Naive thymus-derived CD4-positive, alpha-beta T cell (primary cell): Measurements from ENCODE around the gene CCT2. TPM values are rescaled to one million over a fixed set of nuclear protein-coding genes. Genes with fewer than 3 reads are reported as not detected.

Experiments
- ATAC-seq: fragments of 150-1000 bp; cut with Tn5 transposase; 2 replicates; pipeline ENCODE4 v1.10.0; 2021; ENCODE audit warnings: mild to moderate bottlenecking, moderate library complexity
- CTCF ChIA-PET: fragments of 350-600 bp; sonication (Branson Sonifier 250); formaldehyde crosslinking; loops from one replicate; lab custom pipeline; 2021; ENCODE audit warnings: antibody characterized with exemption; lab: Charles Lee
- POLR2A ChIA-PET: fragments of 350-600 bp; sonication (Branson Sonifier 250); formaldehyde crosslinking; loops from one replicate; lab custom pipeline; 2021; ENCODE audit warnings: antibody characterized with exemption, inconsistent platforms; lab: Charles Lee
- DNase-seq, 9 donors: peaks; one replicate each; pipeline versions ENCODE4 v3.0.0 to v3.0.0-alpha.2; 2020 to 2022; ENCODE audit warnings: mixed read lengths in 1 of 9
- H3K27ac ChIP-seq: one replicate; pipeline ENCODE4 v1.7.0; 2013; ENCODE audit warnings: mild to moderate bottlenecking, low read depth, low read length, moderate library complexity
- H3K27me3 ChIP-seq, 2 donors: one replicate each; pipeline ENCODE4 v1.7.0; 2013; ENCODE audit warnings: low read length in 2 of 2, mild to moderate bottlenecking in 2 of 2, moderate library complexity in 2 of 2; ENCODE audit not compliant: control insufficient read depth in 2 of 2, insufficient read depth in 2 of 2
- H3K36me3 ChIP-seq, 3 experiments: 1 replicate in 2 of 3; 2 replicates in 1 of 3; pipeline ENCODE4 v1.7.0; 2013; ENCODE audit warnings: low read length in 3 of 3, mild to moderate bottlenecking in 3 of 3, moderate library complexity in 1 of 3; ENCODE audit not compliant: insufficient read depth in 3 of 3, control insufficient read depth in 2 of 3
- H3K4me1 ChIP-seq, 2 donors: one replicate each; pipeline ENCODE4 v1.7.0; 2013; ENCODE audit warnings: low read length in 2 of 2, mild to moderate bottlenecking in 2 of 2, moderate library complexity in 1 of 2; ENCODE audit not compliant: control insufficient read depth in 2 of 2, insufficient read depth in 2 of 2
- H3K4me3 ChIP-seq: 2 replicates; pipeline ENCODE4 v1.7.0; 2013; ENCODE audit warnings: mild to moderate bottlenecking, low read length
- H3K9me3 ChIP-seq, 3 experiments: 1 replicate in 2 of 3; 2 replicates in 1 of 3; pipeline ENCODE4 v1.7.0; 2013; ENCODE audit warnings: low read length in 3 of 3; ENCODE audit not compliant: control insufficient read depth in 2 of 3
- H3K27ac Mint-ChIP-seq, 9 donors: one replicate each; pipeline ENCODE4 v1.8.0; 2020 to 2022; ENCODE audit warnings: mixed read lengths in 9 of 9, mild to moderate bottlenecking in 8 of 9, moderate library complexity in 5 of 9, inconsistent platforms in 2 of 9
- H3K27me3 Mint-ChIP-seq, 5 donors: one replicate each; pipeline ENCODE4 v1.8.0; 2021 to 2022; ENCODE audit warnings: mixed read lengths in 5 of 5, mild to moderate bottlenecking in 1 of 5
- H3K36me3 Mint-ChIP-seq, 5 donors: one replicate each; pipeline ENCODE4 v1.8.0; 2020 to 2022; ENCODE audit warnings: mixed read lengths in 5 of 5, mild to moderate bottlenecking in 3 of 5, inconsistent platforms in 1 of 5
- H3K4me1 Mint-ChIP-seq, 7 donors: one replicate each; pipeline ENCODE4 v1.8.0; 2020 to 2022; ENCODE audit warnings: mixed read lengths in 7 of 7, mild to moderate bottlenecking in 3 of 7, inconsistent platforms in 1 of 7
- H3K4me3 Mint-ChIP-seq, 10 donors: one replicate each; pipeline ENCODE4 v1.8.0; 2020 to 2022; ENCODE audit warnings: mild to moderate bottlenecking in 10 of 10, mixed read lengths in 10 of 10, moderate library complexity in 6 of 10, inconsistent platforms in 2 of 10
- H3K9me3 Mint-ChIP-seq, 11 donors: one replicate each; pipeline ENCODE4 v1.8.0; 2020 to 2022; ENCODE audit warnings: mixed read lengths in 11 of 11, mild to moderate bottlenecking in 4 of 11, inconsistent platforms in 1 of 11, moderate library complexity in 1 of 11
- intact Hi-C, 2 donors: fragments of 100-400 bp; cut with micrococcal nuclease; formaldehyde crosslinking; loops; one replicate each; pipeline ENCODE4 v1.15.1; 2023
- polyA plus RNA-seq, 2 donors: library from polyadenylated mRNA; unstranded; fragments of 300-500 nt; fragmentation: Illumina TruSeq; gene quantifications; one replicate each; pipeline ENCODE4 v1.2.3, GENCODE V29; 2021
- total RNA-seq, 6 experiments: library from RNA in 5 of 6; stranded (reverse) in 5 of 6; gene quantifications; 1 replicate in 5 of 6; 2 replicates in 1 of 6; pipeline ENCODE4 v1.2.3 and lab custom pipeline; 2021 to 2026

The CCT2 gene
- total and polyA plus RNA-seq, 7 experiments from 2014 or later = 106 to 200 (median 156) TPM

DNA sequence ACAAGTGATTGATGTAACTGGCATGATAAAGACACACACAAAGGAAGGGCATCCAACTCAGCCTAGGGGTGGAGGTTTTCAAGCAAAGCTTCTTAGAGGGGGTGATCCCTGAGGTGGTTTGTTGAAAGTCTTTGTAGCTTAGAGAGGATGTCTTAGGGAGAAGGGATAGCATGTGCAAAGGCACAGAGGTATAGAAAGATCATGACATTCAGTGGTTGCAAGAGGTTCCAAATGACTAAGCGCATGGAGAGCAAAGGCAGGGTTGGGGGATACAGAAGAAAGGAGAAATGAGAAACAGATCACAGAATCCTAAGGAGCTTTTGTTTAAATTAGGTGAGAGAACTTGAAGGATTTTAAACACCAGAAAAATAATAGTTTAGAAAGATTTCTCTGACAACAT is 5.2 kb upstream of the CCT2 start:
- POLR2A ChIA-PET = no interaction called here
- ATAC-seq = no peak
- H3K27me3 Mint-ChIP-seq = no peaks in the 10 kb centered on the region
- H3K4me3 ChIP-seq = no peak overlapping the region
- H3K4me1 Mint-ChIP-seq = peaks cover 0 to 8% (median 2%) of the 10 kb centered on the region in 7 donors
- CTCF ChIA-PET = interaction anchor here (1.4 to 1.6 kb wide), 2 partner anchors 9 to 289 kb away, joined by 4 to 5 read pairs; no protein-coding TSS in a partner anchor
- H3K4me3 Mint-ChIP-seq = no peak overlapping the region
- H3K4me1 ChIP-seq = peaks cover 0 to 4% of the 10 kb centered on the region in 2 donors
- no peaks in the 10 kb centered on the region for H3K9me3 ChIP-seq
- no peak overlapping the region for H3K27ac ChIP-seq
- no peaks in the 10 kb centered on the region for H3K9me3 Mint-ChIP-seq
- no peaks in the 10 kb centered on the region for H3K27me3 ChIP-seq
- peak overlapping the region in 2 of 9 donors; percentile 16 to 26 for H3K27ac Mint-ChIP-seq
- intact Hi-C loops = loop anchor here (10.0 kb wide), 1 partner anchor 785 kb away; the partner anchor contains the start of gene KCNMB4 (in 2 of the 2)
- no peak for DNase-seq
- H3K36me3 ChIP-seq = peaks cover 0 to 5% (median 0%) of the 10 kb centered on the region in 3 experiments
- H3K36me3 Mint-ChIP-seq = peaks cover 0 to 1% (median 0%) of the 10 kb centered on the region in 5 donors

DNA sequence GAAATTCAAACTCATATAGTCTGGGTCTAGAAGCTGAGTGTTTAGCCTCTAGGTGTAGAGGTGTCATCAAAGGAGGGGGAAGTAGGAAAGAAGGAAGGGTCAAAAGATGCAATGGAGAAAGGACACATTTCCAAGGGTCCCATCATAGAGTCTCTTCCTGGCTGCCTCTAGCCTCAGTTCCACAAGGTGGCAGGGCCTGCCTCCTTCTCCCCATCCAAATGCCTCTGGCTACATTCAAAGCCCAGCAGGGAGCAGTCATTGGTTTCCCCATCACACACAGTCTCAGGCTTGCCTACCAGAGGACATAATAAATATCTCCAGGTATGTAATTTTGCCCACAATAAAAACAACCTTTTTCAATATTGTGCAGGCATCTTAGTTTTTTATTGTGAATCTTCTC is 2.1 kb upstream of the CCT2 start:
- ChIA-PET POLR2A (interaction anchor here (1.0 to 1.4 kb wide), 2 partner anchors 252 to 253 kb away, joined by 4 read pairs; no protein-coding TSS in a partner anchor), CTCF (interaction anchor here (1.2 kb wide), 1 partner anchor 12 kb away, joined by 4 read pairs; no protein-coding TSS in a partner anchor)
- Histone ChIP-seq H3K27me3 (no peaks in the 10 kb centered on the region), H3K27ac (no peak overlapping the region), H3K4me3 (no peak overlapping the region), H3K36me3 (peaks cover 5 to 15% (median 7%) of the 10 kb centered on the region in 3 experiments), H3K9me3 (no peaks in the 10 kb centered on the region), H3K4me1 (peaks cover 7 to 11% of the 10 kb centered on the region in 2 donors)
- H3K36me3 Mint-ChIP-seq = peaks cover 0 to 7% (median under 1%) of the 10 kb centered on the region in 5 donors
- intact Hi-C loops = loop anchor here (10.0 kb wide), 1 partner anchor 782 kb away; the partner anchor contains the start of gene KCNMB4 (in 2 of the 2)
- no peaks in the 10 kb centered on the region for H3K9me3 Mint-ChIP-seq
- DNase-seq = no peak
- peak overlapping the region in 1 of 9 donors; percentile 73 for H3K27ac Mint-ChIP-seq
- no peak for ATAC-seq
- H3K27me3 Mint-ChIP-seq = no peaks in the 10 kb centered on the region
- peaks cover 0 to 24% (median 14%) of the 10 kb centered on the region in 7 donors for H3K4me1 Mint-ChIP-seq
- peak overlapping the region in 1 of 10 donors; percentile 12 for H3K4me3 Mint-ChIP-seq

DNA sequence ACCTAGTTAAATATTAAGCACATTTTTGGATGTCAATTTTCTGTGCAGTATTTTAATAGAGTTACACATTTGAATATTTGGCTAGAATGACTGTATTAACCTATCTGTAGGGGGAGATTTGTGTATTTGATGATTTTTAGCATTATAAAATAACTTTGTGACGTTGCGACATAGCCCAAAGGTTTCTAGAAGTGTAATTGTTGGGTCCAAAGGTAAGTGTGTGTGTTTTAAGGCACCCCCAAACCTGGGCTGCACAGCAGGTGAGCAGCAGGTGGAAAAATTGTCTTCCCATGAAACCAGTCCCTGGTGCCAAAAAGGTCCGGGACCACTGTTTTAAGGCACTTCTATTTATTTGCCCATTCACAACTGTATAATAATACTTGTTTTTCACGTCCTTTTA is 3.3 kb downstream of the CCT2 start:
- CTCF ChIA-PET = no interaction called here
- intact Hi-C loops = loop anchor here (5.0 to 10.0 kb wide), 3 partner anchors 436 to 776 kb away; partner anchors contain the start of genes KCNMB4 (in 2 of the 2) and CNOT2 (in 1 of the 2)
- Mint-ChIP-seq H3K27ac (no peak overlapping the region), H3K4me3 (no peak overlapping the region), H3K36me3 (peaks cover 13 to 38% (median 24%) of the 10 kb centered on the region in 5 donors), H3K9me3 (no peaks in the 10 kb centered on the region), H3K4me1 (peaks cover 6 to 29% (median 17%) of the 10 kb centered on the region in 7 donors), H3K27me3 (no peaks in the 10 kb centered on the region)
- DNase-seq (no peak), ATAC-seq (no peak)
- H3K36me3 ChIP-seq = peaks cover 18 to 68% (median 35%) of the 10 kb centered on the region in 3 experiments
- POLR2A ChIA-PET = no interaction called here
- peaks cover 7 to 11% of the 10 kb centered on the region in 2 donors for H3K4me1 ChIP-seq
- no peaks in the 10 kb centered on the region for H3K27me3 ChIP-seq
- H3K27ac ChIP-seq = no peak overlapping the region
- no peak overlapping the region for H3K4me3 ChIP-seq
- no peaks in the 10 kb centered on the region for H3K9me3 ChIP-seq

DNA sequence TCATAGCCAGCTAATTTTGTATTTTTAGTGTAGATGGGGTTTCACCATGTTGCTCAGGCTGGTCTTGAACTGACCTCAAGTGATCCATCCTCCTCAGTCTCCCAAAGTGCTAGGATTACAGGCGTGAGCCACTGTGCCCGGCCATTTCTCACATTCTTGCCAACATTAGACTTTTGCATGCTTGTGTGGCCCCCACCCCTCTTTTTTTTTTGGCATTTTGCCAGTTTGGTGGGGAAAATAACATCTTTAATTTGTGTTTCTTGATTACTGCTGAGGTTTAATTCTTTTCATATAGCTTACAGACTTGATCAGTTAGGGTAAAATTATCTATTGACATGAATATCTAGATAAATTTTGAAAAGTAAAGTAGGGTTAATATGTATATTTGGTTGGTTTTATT is 3.8 kb downstream of the CCT2 start:
- Histone ChIP-seq H3K27ac (no peak overlapping the region), H3K36me3 (peaks cover 23 to 73% (median 41%) of the 10 kb centered on the region in 3 experiments), H3K27me3 (no peaks in the 10 kb centered on the region), H3K9me3 (no peaks in the 10 kb centered on the region), H3K4me1 (peaks cover 7 to 11% of the 10 kb centered on the region in 2 donors), H3K4me3 (no peak overlapping the region)
- intact Hi-C loops = loop anchor here (5.0 to 10.0 kb wide), 3 partner anchors 437 to 776 kb away; partner anchors contain the start of genes KCNMB4 (in 2 of the 2) and CNOT2 (in 1 of the 2)
- Mint-ChIP-seq H3K4me3 (no peak overlapping the region), H3K4me1 (peaks cover 6 to 29% (median 17%) of the 10 kb centered on the region in 7 donors), H3K27me3 (no peaks in the 10 kb centered on the region), H3K9me3 (no peaks in the 10 kb centered on the region), H3K36me3 (peaks cover 13 to 43% (median 24%) of the 10 kb centered on the region in 5 donors), H3K27ac (peak overlapping the region in 1 of 9 donors; percentile 43)
- POLR2A ChIA-PET = no interaction called here
- ATAC-seq (no peak), DNase-seq (no peak)
- CTCF ChIA-PET = no interaction called here

DNA sequence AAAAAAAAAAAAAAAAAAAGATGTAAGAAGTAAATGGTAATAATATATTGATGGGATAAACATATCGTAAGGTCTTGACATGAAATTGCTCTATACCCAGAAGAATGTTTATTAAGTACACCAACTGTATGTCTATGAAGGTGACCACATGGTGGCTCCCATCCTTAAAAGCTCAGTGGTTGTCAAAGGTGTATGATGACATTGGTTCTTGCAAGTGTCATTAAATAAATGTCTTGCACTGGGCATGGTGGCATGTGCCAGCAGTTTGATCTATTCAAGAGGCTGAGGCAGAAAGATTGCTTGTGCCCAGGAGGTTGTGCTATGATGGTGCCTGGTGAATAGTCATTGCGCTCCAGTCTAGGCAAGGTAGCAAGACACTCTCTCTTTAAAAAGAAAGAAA is 10.4 kb downstream of the CCT2 start:
- no peak for DNase-seq
- no peaks in the 10 kb centered on the region for H3K27me3 ChIP-seq
- Mint-ChIP-seq H3K36me3 (peaks cover 14 to 60% (median 41%) of the 10 kb centered on the region in 5 donors), H3K9me3 (no peaks in the 10 kb centered on the region), H3K4me1 (peaks cover 0 to 10% (median 3%) of the 10 kb centered on the region in 7 donors), H3K4me3 (no peak overlapping the region), H3K27ac (peak overlapping the region in 3 of 9 donors; percentile 21 to 43 (median 37)), H3K27me3 (no peaks in the 10 kb centered on the region)
- no peaks in the 10 kb centered on the region for H3K4me1 ChIP-seq
- no peaks in the 10 kb centered on the region for H3K9me3 ChIP-seq
- ChIA-PET POLR2A (no interaction called here), CTCF (no interaction called here)
- no peak overlapping the region for H3K4me3 ChIP-seq
- H3K36me3 ChIP-seq = peaks cover 39 to 95% (median 47%) of the 10 kb centered on the region in 3 experiments
- intact Hi-C loops = no loop called here
- H3K27ac ChIP-seq = peak overlapping the region; percentile 20
- ATAC-seq = no peak

DNA sequence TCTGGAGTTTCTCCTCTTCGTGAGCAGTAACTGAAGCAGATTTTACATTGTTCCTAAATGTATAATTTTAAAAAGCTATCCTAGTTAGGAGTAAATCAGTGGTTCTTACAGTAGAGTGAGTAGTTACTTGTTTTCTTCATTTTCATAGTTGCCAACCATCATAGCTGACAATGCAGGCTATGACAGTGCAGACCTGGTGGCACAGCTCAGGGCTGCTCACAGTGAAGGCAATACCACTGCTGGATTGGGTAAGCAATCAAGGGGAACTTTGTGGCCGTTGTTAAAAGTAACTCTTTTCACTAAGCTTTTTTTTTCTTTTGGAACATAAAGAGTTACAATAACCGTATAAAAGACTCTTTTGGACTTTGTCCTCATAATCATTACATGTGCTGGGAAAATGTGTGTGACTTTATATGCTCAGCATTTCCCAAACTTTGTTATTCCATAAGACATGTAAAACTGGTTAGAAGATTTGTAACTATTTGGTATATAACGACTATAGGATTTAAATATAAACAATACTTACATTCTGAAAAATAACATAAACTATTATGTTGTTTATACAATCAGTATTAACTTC is 13.0 kb downstream of the CCT2 start:
- Histone ChIP-seq H3K36me3 (peaks cover 29 to 92% (median 39%) of the 10 kb centered on the region in 3 experiments), H3K27me3 (no peaks in the 10 kb centered on the region), H3K27ac (no peak overlapping the region), H3K9me3 (no peaks in the 10 kb centered on the region), H3K4me1 (no peaks in the 10 kb centered on the region), H3K4me3 (no peak overlapping the region)
- ChIA-PET CTCF (interaction anchor here (0.7 kb wide), 1 partner anchor 816 kb away, joined by 3 read pairs; no protein-coding TSS in a partner anchor), POLR2A (no interaction called here)
- Mint-ChIP-seq H3K27me3 (no peaks in the 10 kb centered on the region), H3K9me3 (peaks cover 0 to 7% (median 0%) of the 10 kb centered on the region in 11 donors), H3K36me3 (peaks cover 11 to 69% (median 43%) of the 10 kb centered on the region in 5 donors), H3K4me1 (peaks cover 0 to 5% (median 3%) of the 10 kb centered on the region in 7 donors), H3K4me3 (no peak overlapping the region), H3K27ac (peak overlapping the region in 4 of 9 donors; percentile 5 to 69 (median 50))
- intact Hi-C loops = loop anchor here in 1 of 2 donors (1.0 kb wide), 1 partner anchor 13 kb away; the partner anchor contains the start of gene CCT2
- DNase-seq (no peak), ATAC-seq (no peak)
